MG63 (cell line): ENCODE measurements around the gene CPLANE2. TPM values are rescaled to one million over a fixed set of nuclear protein-coding genes. Genes with fewer than 3 reads are reported as not detected.
A peak's percentile ranks its signal among the peaks of the same experiment; 100 is the strongest.
"Not testable (repeated sequence)": the region's sequence is repeated elsewhere in the genome, so short reads cannot be mapped to it uniquely, and the experiment has no call there.

Source experiments
- DNase-seq: peaks from one replicate; pipeline ENCODE4 v3.0.0-alpha.2; 2020
- H3K27me3 ChIP-seq: fragments of 250-450 bp; sonication (Bioruptor Pico); 2 replicates; pipeline ENCODE4 v1.5.1; 2020; ENCODE audit warnings: mild to moderate bottlenecking, moderate library complexity
- H3K36me3 ChIP-seq: fragments of 250-450 bp; sonication (Bioruptor Pico); 2 replicates; pipeline ENCODE4 v1.5.1; 2020; ENCODE audit warnings: mild to moderate bottlenecking, moderate library complexity
- H3K4me3 ChIP-seq: fragments of 250-450 bp; sonication (Bioruptor Pico); 2 replicates; pipeline ENCODE4 v1.5.1; 2020; ENCODE audit warnings: mild to moderate bottlenecking, moderate library complexity
- H3K9me3 ChIP-seq: fragments of 250-450 bp; sonication (Bioruptor Pico); 2 replicates; pipeline ENCODE4 v1.5.1; 2020; ENCODE audit warnings: mild to moderate bottlenecking, moderate library complexity
- total RNA-seq: library from RNA; depleted of rRNA; stranded (reverse); fragments of >200 nt; shearing (Covaris generic); gene quantifications from 2 replicates; pipeline ENCODE4 v1.2.3, GENCODE V29; 2014; ENCODE audit warnings: low replicate concordance

Gene CPLANE2
- total RNA-seq, 1 experiment from 2014 or later: 5.1 TPM

- H3K9me3 ChIP-seq: no peaks in the 10 kb centered on the region
- H3K36me3 ChIP-seq: no peaks in the 10 kb centered on the region
- no peak overlapping the region for H3K4me3 ChIP-seq
- H3K27me3 ChIP-seq: no peaks in the 10 kb centered on the region
- DNase-seq: no peak
Observed at GRCh38 chr1:16218674-16219071, 18.3 kb downstream of the CPLANE2 start.

DNA sequence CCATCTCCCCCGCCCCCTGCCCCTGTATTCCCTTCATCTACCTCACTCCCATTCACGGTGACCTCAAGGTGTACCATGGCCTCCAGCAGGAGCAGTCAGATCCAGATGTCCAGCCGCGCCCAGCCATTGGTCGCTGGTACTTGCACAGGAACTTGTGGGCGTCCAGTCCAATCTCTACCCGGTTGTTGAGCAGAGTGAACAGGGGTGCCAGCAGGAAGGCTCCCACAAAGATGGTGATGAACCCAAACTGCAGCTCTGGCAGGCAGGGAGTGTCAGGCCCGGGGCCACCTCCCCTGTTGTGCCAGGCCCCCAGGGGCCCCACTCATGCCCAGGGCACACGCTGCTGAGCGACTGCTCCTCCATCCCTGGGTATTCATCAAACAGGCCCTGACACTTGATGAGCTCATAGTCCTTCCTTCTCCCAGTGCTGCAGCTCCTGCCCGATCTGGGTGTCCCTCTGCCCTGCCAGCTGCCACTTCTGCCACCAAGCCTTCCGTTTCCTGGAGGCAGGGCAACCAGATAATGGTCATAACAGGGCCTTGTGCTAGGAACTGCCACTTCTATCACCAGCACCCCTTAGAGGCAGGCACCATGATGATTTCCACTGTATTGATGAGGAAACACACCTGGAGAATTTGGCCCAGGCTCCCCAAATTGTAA lies 18.8 kb downstream of the CPLANE2 start:
- Histone ChIP-seq H3K4me3 (no peak overlapping the region), H3K27me3 (no peaks in the 10 kb centered on the region), H3K36me3 (no peaks in the 10 kb centered on the region), H3K9me3 (no peaks in the 10 kb centered on the region)
- no peak for DNase-seq

- Histone ChIP-seq H3K9me3 (no peaks in the 10 kb centered on the region), H3K4me3 (peak overlapping the region; percentile 44), H3K36me3 (no peaks in the 10 kb centered on the region), H3K27me3 (no peaks in the 10 kb centered on the region)
- peak; percentile 97 for DNase-seq
Observed at GRCh38 chr1:16217061-16217785, 19.8 kb downstream of the CPLANE2 start.

GRCh38 chr1:16215882-16216753 lies 20.9 kb downstream of the CPLANE2 start:
- Histone ChIP-seq H3K4me3 (peak overlapping the region; percentile 44), H3K9me3 (no peaks in the 10 kb centered on the region)
- DNase-seq: peak; percentile 75

GRCh38 chr1:16215240-16215639 lies 21.7 kb downstream of the CPLANE2 start:
- H3K9me3 ChIP-seq, H3K4me3 ChIP-seq, H3K36me3 ChIP-seq, H3K27me3 ChIP-seq, DNase-seq: not testable (repeated sequence)

More at GRCh38 chr1:16215882-16216753, 20.9 kb downstream of the CPLANE2 start:
- H3K36me3 ChIP-seq: no peaks in the 10 kb centered on the region
- H3K27me3 ChIP-seq: no peaks in the 10 kb centered on the region

DNA sequence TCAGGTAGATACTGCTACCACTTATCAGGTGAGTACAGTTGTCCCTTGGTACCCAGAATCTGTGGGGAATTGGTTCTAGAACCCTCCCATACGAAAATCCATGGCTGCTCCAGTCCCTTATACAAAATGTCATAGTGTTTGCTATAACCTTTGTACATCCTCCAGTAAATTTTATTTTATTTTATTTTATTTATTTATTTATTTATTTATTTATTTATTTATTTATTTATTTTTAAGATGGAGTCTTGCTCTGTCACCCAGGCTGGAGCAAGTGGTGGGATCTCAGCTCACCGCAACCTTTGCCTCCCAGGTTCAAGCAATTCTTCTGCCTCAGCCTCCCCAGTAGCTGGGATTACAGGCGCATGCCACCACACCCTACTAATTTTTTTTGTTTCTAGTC lies 23.4 kb downstream of the CPLANE2 start:
- not testable (repeated sequence) for H3K27me3 ChIP-seq, H3K4me3 ChIP-seq, H3K9me3 ChIP-seq, DNase-seq, H3K36me3 ChIP-seq

DNA sequence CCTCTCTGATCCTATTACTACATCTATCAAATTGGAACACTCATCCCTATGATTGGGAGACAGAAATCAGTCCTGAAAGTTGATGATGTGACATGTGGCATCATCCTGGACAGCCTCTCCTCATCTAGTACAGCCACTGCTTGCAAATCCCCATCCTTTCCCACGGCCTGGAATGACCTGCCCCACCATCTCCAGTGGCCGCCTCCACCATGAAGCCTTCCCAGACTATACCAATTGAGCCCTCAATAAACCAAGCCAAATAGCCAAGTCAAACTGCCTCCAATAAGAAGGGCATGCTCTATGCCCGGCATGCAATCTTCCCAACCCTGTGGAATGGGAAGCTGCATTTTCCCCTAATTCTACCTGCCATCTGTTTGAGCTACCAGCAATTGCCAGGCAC lies 24.0 kb downstream of the CPLANE2 start:
- no peak for DNase-seq
- Histone ChIP-seq H3K9me3 (no peaks in the 10 kb centered on the region), H3K36me3 (no peaks in the 10 kb centered on the region), H3K4me3 (no peak overlapping the region), H3K27me3 (no peaks in the 10 kb centered on the region)

DNA sequence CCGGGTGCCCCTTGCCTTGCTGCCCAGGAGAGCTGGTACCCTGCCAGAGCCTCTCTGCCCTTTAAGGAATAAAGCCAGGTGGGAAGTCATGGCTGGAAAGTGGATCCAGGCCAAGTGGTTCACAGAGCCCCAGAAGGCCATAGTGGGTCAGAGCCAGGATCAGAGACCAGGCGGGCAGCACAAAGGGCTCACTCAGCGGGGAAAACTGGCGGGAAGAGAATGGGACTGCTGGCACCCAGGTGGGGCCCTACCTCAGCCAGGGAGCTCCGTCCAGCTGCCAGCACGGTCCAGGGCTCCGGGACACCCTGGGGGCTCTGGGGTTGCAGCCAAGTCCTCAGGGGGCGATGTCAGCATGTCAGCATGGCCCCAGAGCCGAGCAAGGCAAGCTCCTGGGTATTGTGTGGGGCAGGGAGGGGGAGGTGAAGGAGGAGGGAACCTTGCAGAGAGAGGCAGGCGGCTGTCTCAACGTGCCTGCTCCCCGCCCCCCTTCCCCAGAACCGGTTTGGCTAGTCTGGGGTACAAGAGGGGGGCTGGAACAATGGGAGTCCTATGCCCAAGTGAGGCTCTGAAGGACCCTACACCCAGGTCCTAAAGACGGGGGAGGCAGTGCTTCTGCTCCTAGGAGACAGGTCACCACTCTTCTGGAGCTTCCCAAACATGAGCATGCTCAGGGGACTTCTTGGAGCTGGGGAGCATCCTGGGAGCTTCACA lies 24.6 kb downstream of the CPLANE2 start, which contains the start of gene ARHGEF19:
Gene ARHGEF19, minus strand, starts transcription at position 402 of the 711 bp plus-strand sequence. CDS start 3,598 bp downstream, outside the sequence.
- no peak within 1 kb of the TSS for H3K4me3 ChIP-seq
- H3K27me3 ChIP-seq: no peaks in the 10 kb centered on the region
- H3K36me3 ChIP-seq: no peaks in the 10 kb centered on the region
- no peaks in the 10 kb centered on the region for H3K9me3 ChIP-seq
- DNase-seq: no peak

- Histone ChIP-seq H3K4me3 (no peak overlapping the region), H3K27me3 (no peaks in the 10 kb centered on the region), H3K9me3 (no peaks in the 10 kb centered on the region), H3K36me3 (no peaks in the 10 kb centered on the region)
- DNase-seq: no peak
Observed at GRCh38 chr1:16211824-16212223, 25.2 kb downstream of the CPLANE2 start.

DNA sequence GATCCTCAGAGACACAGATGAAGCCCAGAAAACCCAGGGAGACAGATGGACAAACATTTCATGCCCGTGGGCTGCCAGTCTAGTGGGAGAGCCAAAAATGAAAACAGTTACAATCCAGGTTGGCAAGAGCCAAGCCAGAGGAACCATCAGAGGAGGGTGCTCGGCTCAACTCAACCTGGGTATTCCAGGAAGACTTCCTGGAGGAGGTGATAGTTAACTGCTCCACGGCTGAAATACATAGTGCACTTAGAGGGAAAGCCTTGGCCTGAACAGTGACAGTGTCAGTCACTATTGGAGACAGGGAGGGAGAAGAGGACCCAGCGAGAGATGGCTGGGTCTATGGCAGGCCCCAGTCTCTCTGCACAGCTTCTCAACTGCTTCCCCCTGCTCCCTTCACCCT lies 26.4 kb downstream of the CPLANE2 start:
- H3K9me3 ChIP-seq: no peaks in the 10 kb centered on the region
- no peak overlapping the region for H3K4me3 ChIP-seq
- no peak for DNase-seq
- no peaks in the 10 kb centered on the region; the same call in 1 of the 2 replicates for H3K36me3 ChIP-seq
- no peaks in the 10 kb centered on the region for H3K27me3 ChIP-seq

- H3K4me3 ChIP-seq: no peak overlapping the region
Observed at GRCh38 chr1:16209847-16210407, 27.1 kb downstream of the CPLANE2 start.

DNA sequence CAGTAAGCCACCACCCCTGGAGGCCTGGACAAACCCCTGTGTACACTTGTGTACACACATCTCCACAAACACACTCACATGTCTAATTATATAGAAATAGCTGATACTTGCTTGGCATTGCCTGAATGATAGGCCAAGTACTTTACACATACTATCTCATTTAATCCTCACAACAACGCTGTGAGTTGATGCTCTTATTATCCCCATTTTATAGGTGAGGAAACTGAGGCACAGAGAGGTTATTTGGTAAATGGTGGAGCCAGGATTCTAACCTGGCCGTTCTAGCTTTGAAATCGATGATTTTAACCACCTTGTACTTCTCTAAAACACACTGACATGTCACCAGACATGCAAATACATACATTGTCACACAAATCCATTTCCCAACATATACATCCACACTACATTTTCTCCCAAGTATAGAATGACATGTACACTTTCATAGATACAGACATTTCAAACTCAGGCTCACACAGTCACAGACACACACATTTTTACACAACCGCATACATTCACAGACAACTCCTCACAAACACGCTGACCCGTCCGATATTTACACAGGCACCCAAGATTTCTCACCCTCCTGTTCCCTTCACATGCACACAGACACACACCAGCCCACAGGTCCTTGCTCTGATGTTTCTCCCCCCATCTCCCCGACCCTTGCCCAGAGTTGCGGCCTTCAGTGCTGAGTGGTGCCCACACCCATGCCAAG lies 27.7 kb downstream of the CPLANE2 start:
- Histone ChIP-seq H3K4me3 (no peak overlapping the region), H3K9me3 (no peaks in the 10 kb centered on the region), H3K36me3 (peaks cover 9% of the 10 kb centered on the region), H3K27me3 (no peaks in the 10 kb centered on the region)
- DNase-seq: no peak

More at GRCh38 chr1:16209847-16210407, 27.1 kb downstream of the CPLANE2 start:
- H3K36me3 ChIP-seq: peaks cover 4% of the 10 kb centered on the region
- H3K9me3 ChIP-seq: no peaks in the 10 kb centered on the region
- DNase-seq: no peak
- H3K27me3 ChIP-seq: no peaks in the 10 kb centered on the region

DNA sequence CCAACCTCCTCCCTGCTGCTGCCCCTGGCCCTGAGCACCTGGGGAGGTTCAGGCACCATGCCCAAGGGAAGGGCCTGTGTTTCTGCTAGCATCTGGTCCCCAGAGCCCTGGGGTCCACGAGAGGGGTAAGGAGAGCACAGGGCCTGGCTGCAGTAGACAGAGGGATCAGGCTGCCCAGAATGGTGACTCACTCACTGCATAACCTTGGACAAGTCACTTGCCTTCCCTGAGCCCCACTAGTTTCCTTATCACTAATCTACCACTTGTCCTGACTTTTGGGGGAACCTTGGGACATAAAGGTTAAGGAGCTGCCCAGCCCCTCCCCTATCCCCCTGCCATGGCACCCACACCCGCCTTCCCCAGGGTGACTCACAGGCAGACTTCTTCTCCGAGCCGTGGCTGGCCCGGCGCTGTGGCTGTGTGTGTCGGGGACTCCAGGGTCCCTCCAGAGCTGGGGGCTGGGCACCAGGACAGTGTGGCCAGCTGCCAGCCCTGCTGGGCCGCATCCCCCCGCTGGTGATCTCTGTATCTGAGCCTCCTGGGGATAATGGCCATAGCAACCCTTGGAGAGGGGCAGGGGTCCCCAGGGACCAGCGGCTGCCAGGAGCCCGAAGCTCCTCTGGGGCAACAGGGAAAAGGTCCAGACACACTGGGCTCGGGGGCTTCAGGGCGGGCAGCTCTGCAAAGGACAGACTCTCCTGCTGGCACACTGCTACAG lies 28.6 kb downstream of the CPLANE2 start:
- H3K27me3 ChIP-seq: no peaks in the 10 kb centered on the region
- peaks cover 12% of the 10 kb centered on the region for H3K36me3 ChIP-seq
- no peaks in the 10 kb centered on the region for H3K9me3 ChIP-seq
- peak; percentile 46 for DNase-seq
- H3K4me3 ChIP-seq: no peak overlapping the region

DNA sequence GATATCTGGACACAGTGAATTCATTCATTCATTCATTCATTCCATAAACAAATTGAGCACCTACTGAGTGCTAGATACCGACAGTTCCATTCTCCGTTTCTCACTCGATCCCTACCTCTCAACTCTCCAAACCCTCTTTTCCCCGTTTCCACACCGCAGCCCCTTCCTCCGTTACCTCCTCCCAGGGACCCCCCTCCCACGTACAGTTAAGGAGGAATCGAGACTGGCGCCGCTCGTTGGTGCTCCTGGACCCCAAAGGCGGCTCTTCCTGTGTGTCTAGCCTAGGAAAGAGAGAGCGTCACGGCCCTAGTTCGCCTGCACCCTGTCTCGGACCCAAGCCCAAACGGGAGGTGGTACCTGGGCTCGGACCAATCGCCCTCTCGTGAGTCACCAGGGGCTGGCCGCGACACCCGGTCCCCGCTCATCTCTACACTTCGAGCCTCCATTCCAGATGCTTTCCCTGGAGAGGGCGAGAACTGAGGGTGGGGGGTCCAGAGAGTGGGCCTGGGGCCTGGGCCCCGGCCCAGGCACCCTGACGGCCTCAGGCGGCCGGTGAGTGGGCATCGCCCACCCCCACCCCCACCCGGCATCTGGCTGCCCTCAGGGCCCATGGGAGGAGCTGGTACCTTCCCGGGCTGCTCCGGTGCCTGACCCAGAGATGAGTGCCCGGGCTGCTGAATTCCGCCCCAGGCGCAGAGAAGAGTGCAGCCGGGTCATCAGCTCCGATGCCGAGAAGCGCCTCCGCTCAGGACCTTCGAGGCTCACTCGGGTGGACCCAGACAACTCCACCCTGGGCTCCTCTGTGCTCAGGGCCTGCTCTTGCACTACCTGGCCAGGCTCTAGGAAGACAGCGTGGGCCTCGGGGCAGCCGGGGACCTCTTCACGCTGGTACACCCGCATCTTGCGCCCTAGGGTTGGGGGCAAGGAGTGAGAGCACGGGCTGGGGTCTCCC lies 29.4 kb downstream of the CPLANE2 start:
- peak; percentile 72 for DNase-seq
- peak overlapping the region; percentile 56 for H3K4me3 ChIP-seq
- H3K36me3 ChIP-seq: peaks cover 13% of the 10 kb centered on the region
- no peaks in the 10 kb centered on the region for H3K27me3 ChIP-seq
- H3K9me3 ChIP-seq: no peaks in the 10 kb centered on the region
